DND-41 (cell line): ENCODE results near the gene CFAP100.

ENCODE experiments used
- ATAC-seq: fragments of 200-7000 bp; cut with Tn5 transposase; 3 replicates; pipeline ENCODE4 v1.9.1; 2021; ENCODE audit warnings: low read depth; ENCODE audit not compliant: insufficient read depth
- DNase-seq: peaks from one replicate; pipeline ENCODE4 v3.0.0-alpha.2; 2020
- H2AFZ ChIP-seq: 2 replicates; pipeline ENCODE4 v1.6.0; 2012; ENCODE audit warnings: low read depth, low read length
- H3K27ac ChIP-seq: 2 replicates; pipeline ENCODE4 v1.5.1; 2012; ENCODE audit warnings: low read length, inconsistent platforms
- H3K27me3 ChIP-seq: fragments of 200-600 bp; sonication (generic); 2 replicates; pipeline ENCODE4 v1.6.0; 2012; ENCODE audit warnings: low read length, mild to moderate bottlenecking, inconsistent platforms; ENCODE audit not compliant: insufficient read depth, poor library complexity
- H3K36me3 ChIP-seq: 2 replicates; pipeline ENCODE4 v1.5.1; 2012; ENCODE audit warnings: low read length, inconsistent platforms; ENCODE audit not compliant: insufficient read depth
- H3K4me1 ChIP-seq: 2 replicates; pipeline ENCODE4 v1.5.1; 2012; ENCODE audit warnings: mild to moderate bottlenecking, low read length; ENCODE audit not compliant: insufficient read depth
- H3K4me2 ChIP-seq: 2 replicates; pipeline ENCODE4 v1.6.0; 2012; ENCODE audit warnings: mild to moderate bottlenecking, moderate library complexity, low read length, inconsistent platforms; ENCODE audit not compliant: insufficient read depth
- H3K4me3 ChIP-seq, 2 experiments: fragments of 200-600 bp in 1 of 2; shearing (Covaris generic) in 1 of 2; 2 replicates each; pipeline ENCODE4 v1.5.1; 2012 to 2016; ENCODE audit warnings: inconsistent platforms in 2 of 2, low read length in 2 of 2, mild to moderate bottlenecking in 2 of 2, low read depth in 1 of 2, moderate library complexity in 1 of 2
- H3K79me2 ChIP-seq: 2 replicates; pipeline ENCODE4 v1.6.0; 2012; ENCODE audit warnings: low read length, inconsistent platforms; ENCODE audit not compliant: insufficient read depth
- H3K9ac ChIP-seq: 2 replicates; pipeline ENCODE4 v1.6.0; 2012; ENCODE audit warnings: low read depth, mild to moderate bottlenecking, inconsistent platforms, low read length, moderate library complexity
- H3K9me3 ChIP-seq: 2 replicates; pipeline ENCODE4 v1.5.1; 2012; ENCODE audit warnings: low read length, moderate library complexity, mild to moderate bottlenecking, inconsistent platforms; ENCODE audit not compliant: insufficient read depth, severe bottlenecking
- H4K20me1 ChIP-seq: 2 replicates; pipeline ENCODE4 v1.6.0; 2012; ENCODE audit warnings: low read length; ENCODE audit not compliant: insufficient read depth
- CTCF ChIP-seq: IDR thresholded peaks from 2 replicates; pipeline ENCODE4 v1.5.1; 2012; ENCODE audit warnings: borderline replicate concordance, low read length, moderate library complexity, mild to moderate bottlenecking; ENCODE audit not compliant: poor library complexity, severe bottlenecking; ENCODE audit errors: extremely low read depth
- EZH2 ChIP-seq: IDR thresholded peaks from 3 replicates; pipeline ENCODE4 v1.6.1; 2012; ENCODE audit warnings: borderline replicate concordance, low read depth, mild to moderate bottlenecking, moderate library complexity, low read length, inconsistent platforms; ENCODE audit not compliant: severe bottlenecking

CFAP100 gene

DNA sequence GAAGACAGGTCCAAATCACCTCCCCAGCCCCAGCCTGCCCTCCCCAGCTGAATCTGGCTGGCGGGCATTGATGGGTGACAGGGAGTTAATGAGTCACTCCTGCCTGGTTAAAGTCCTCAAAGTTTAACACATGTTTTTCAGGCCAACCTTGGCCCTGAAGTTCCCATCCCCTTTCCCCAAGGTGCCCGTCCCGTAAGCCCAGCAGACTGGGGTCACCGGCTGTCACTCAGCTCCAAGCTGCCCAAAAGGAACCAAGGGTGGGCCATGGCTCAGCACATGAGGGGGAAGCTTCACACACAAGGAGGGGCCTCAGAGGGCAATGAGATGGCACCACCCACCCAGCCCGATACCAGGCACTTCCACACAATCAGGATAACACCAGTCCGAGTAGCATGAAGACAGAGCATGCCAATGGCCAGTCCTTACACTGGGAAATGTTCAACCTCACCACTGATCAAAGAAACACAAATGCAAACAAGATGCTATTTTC, 27.3 kb upstream of the CFAP100 start:
- H3K4me1 ChIP-seq, result no peaks in the 10 kb centered on the region
- TF ChIP-seq EZH2 (no peak), CTCF (no peak)
- H3K36me3 ChIP-seq, result no peaks in the 10 kb centered on the region
- no peak overlapping the region for H3K4me3 ChIP-seq
- ATAC-seq (no peak), DNase-seq (no peak)
- no peaks in the 10 kb centered on the region for H3K9me3 ChIP-seq
- H3K79me2 ChIP-seq, result no peaks in the 10 kb centered on the region
- no peak overlapping the region for H3K4me2 ChIP-seq
- no peaks in the 10 kb centered on the region for H4K20me1 ChIP-seq
- no peaks in the 10 kb centered on the region for H3K27me3 ChIP-seq
- no peak overlapping the region for H2AFZ ChIP-seq
- no peak overlapping the region for H3K27ac ChIP-seq
- H3K9ac ChIP-seq, result no peak overlapping the region

DNA sequence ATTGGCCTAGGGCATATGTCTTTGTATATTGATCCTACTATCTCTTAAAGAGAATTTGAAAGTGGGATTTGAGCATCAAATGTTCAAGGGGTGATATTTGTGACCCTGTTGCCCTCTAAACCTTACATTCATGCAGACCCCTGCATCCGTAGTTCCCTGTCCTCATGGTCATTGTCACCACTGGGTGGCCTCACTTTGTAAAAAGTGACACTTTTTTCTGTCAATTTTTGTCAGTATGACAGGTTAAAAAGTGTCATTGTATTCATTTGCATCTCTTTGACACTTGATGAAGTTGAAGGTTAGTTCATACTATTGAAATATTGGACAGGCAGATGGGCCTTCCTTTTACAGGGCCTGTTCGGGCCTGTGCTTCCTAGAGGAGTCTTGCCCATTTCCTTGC, 25.2 kb upstream of the CFAP100 start:
- no peak for DNase-seq
- no peak for ATAC-seq
- no peak overlapping the region for H3K4me3 ChIP-seq
- TF ChIP-seq EZH2, result no peak
- no peak for TF ChIP-seq CTCF
- no peaks in the 10 kb centered on the region for H3K36me3 ChIP-seq
- no peak overlapping the region for H3K9ac ChIP-seq
- no peaks in the 10 kb centered on the region for H3K9me3 ChIP-seq
- no peaks in the 10 kb centered on the region for H3K4me1 ChIP-seq
- no peak overlapping the region for H3K27ac ChIP-seq
- no peak overlapping the region for H2AFZ ChIP-seq
- H4K20me1 ChIP-seq, result no peaks in the 10 kb centered on the region; the same call in 1 of the 2 replicates
- no peaks in the 10 kb centered on the region for H3K79me2 ChIP-seq
- H3K4me2 ChIP-seq, result no peak overlapping the region
- H3K27me3 ChIP-seq, result no peaks in the 10 kb centered on the region

GRCh38 chr3:126370055-126370454, 24.7 kb upstream of the CFAP100 start:
- ATAC-seq (no peak), DNase-seq (no peak)
- Histone ChIP-seq H3K4me2 (no peak overlapping the region), H3K4me1 (no peaks in the 10 kb centered on the region), H3K4me3 (no peak overlapping the region), H3K9me3 (no peaks in the 10 kb centered on the region), H3K79me2 (no peaks in the 10 kb centered on the region), H2AFZ (no peak overlapping the region), H3K36me3 (no peaks in the 10 kb centered on the region), H3K27ac (no peak overlapping the region), H4K20me1 (no peaks in the 10 kb centered on the region; the same call in 1 of the 2 replicates), H3K9ac (no peak overlapping the region), H3K27me3 (no peaks in the 10 kb centered on the region)
- no peak for TF ChIP-seq CTCF
- no peak for TF ChIP-seq EZH2

DNA sequence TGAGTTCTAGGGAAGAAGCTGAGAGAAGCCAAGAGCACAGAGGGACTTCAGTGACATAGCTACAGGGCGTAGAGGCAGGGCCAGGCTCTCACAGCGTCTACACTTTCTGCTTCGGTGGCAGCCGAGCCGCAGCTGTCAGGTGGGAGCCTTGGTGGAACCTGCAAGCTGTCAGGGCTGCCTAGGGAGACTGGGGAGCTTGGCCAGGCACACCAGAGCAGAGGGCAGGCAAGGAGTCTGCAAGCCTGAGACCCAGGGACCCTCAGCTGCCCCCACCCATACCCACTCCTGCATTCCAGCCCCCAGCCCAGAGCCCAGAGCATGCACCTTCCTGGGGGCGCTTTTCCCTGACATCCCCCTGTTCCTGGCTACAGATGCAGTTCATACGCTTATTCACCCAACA, 24.1 kb upstream of the CFAP100 start:
- no peak overlapping the region for H3K27ac ChIP-seq
- no peak overlapping the region for H2AFZ ChIP-seq
- H4K20me1 ChIP-seq, result no peaks in the 10 kb centered on the region; the same call in 1 of the 2 replicates
- no peaks in the 10 kb centered on the region for H3K9me3 ChIP-seq
- H3K36me3 ChIP-seq, result no peaks in the 10 kb centered on the region
- H3K27me3 ChIP-seq, result no peaks in the 10 kb centered on the region
- TF ChIP-seq EZH2 (no peak), CTCF (no peak)
- no peaks in the 10 kb centered on the region for H3K79me2 ChIP-seq
- no peak for DNase-seq
- H3K4me1 ChIP-seq, result no peaks in the 10 kb centered on the region
- no peak overlapping the region for H3K9ac ChIP-seq
- no peak for ATAC-seq
- H3K4me3 ChIP-seq, result no peak overlapping the region
- no peak overlapping the region for H3K4me2 ChIP-seq
